ENCODE measurements around the gene SIRPA.

DNA sequence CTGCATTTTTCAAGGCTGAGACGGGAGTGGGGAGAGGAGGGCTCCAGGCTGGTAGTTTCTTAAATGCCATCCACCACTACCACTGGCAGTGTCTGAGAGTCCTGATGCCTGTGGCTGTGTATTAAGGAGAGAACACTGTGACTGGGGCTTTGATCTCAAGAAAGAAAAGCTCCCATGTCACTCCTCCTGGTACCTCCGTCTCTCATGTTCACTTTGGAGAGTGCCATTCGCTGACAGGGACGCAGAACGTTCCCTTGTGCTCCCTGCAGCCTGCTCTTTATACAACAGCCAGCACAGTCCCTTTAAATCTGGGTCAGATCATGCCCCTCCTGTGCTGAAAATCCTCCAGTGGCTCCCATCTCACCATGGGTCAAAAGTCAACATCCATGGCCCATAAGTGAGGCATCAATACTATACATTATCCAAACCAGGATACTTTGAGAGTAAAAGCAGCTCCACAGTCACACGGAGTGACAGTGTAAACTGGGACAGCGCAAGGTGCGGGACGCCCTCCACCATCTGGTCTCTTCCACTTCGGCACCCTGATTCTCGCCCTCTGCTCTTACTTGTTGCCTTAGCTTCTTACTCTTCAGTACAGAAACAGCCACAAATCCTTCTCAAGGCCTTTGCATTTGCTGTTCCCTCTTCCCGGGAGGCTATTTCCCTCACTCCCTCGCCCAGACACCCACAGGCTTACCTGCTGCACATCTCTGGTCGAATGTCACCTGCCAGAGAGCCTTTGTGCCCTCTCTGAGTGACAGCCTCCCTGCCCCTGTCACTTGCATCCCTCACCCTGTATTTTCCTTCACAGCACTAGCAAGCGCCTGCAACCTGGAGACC is 78.6 kb downstream of the SIRPA start:
- TF ChIP-seq POLR2A (IDR thresholded peaks at IDR 0.05; ENCODE audit: low read depth, low read length) (no peak), PBX3 (IDR thresholded peaks at IDR 0.05; ENCODE audit: insufficient replicate concordance, low read depth, low read length) (no peak), MTA3 (IDR thresholded peaks at IDR 0.05; ENCODE audit: borderline replicate concordance, low read length) (no peak), SKIL (IDR thresholded peaks at IDR 0.05; ENCODE audit: low read depth, poor library complexity, severe bottlenecking) (no peak), SRF (IDR thresholded peaks at IDR 0.05; ENCODE audit: low read depth in 2 of 2, low read length in 2 of 2) (no peak), POLR2AphosphoS5 (IDR thresholded peaks at IDR 0.05; ENCODE audit: low read length) (no peak), TAF1 (IDR thresholded peaks at IDR 0.05; ENCODE audit: borderline replicate concordance, low read depth, low read length) (no peak), CBX3 (IDR thresholded peaks at IDR 0.05; ENCODE audit: borderline replicate concordance, low read depth) (no peak)
- TF ChIP-seq, protein P1, sequence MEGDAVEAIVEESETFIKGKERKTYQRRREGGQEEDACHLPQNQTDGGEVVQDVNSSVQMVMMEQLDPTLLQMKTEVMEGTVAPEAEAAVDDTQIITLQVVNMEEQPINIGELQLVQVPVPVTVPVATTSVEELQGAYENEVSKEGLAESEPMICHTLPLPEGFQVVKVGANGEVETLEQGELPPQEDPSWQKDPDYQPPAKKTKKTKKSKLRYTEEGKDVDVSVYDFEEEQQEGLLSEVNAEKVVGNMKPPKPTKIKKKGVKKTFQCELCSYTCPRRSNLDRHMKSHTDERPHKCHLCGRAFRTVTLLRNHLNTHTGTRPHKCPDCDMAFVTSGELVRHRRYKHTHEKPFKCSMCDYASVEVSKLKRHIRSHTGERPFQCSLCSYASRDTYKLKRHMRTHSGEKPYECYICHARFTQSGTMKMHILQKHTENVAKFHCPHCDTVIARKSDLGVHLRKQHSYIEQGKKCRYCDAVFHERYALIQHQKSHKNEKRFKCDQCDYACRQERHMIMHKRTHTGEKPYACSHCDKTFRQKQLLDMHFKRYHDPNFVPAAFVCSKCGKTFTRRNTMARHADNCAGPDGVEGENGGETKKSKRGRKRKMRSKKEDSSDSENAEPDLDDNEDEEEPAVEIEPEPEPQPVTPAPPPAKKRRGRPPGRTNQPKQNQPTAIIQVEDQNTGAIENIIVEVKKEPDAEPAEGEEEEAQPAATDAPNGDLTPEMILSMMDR (IDR thresholded peaks at IDR 0.05 in 2 of 3, conservative IDR thresholded peaks at IDR 0.05 in 1 of 3; ENCODE audit: control insufficient read depth in 2 of 3, extremely low read depth in 1 of 3, insufficient read depth in 1 of 3, low read depth in 3 of 3, low read length in 3 of 3), result no peak

All from GM12878 (cell line).